OCI-LY1 (cell line): ENCODE results near the gene KIRREL3.

Experiments used
- H2AFZ ChIP-seq: fragments of 200-600 bp; sonication (generic), shearing (Covaris generic); 2 replicates; pipeline ENCODE4 v1.6.0; 2014; ENCODE audit warnings: antibody characterized with exemption, mild to moderate bottlenecking, low read length
- H3F3A ChIP-seq: fragments of 200-600 bp; sonication (generic), shearing (Covaris generic); 2 replicates; pipeline ENCODE4 v1.6.0; 2014; ENCODE audit warnings: mild to moderate bottlenecking, antibody characterized with exemption, low read length, moderate library complexity; ENCODE audit not compliant: insufficient read depth
- H3K27ac ChIP-seq: fragments of 200-600 bp; sonication (generic); 2 replicates; pipeline ENCODE4 v1.5.1; 2014; ENCODE audit warnings: low read length, mixed run types, mild to moderate bottlenecking, low read depth; ENCODE audit not compliant: poor library complexity, severe bottlenecking
- H3K27me3 ChIP-seq: fragments of 200-600 bp; sonication (generic); 2 replicates; pipeline ENCODE4 v1.6.0; 2014; ENCODE audit warnings: antibody characterized with exemption, mild to moderate bottlenecking, low read length, moderate library complexity; ENCODE audit not compliant: insufficient read depth
- H3K36me3 ChIP-seq: fragments of 200-600 bp; sonication (generic); 2 replicates; pipeline ENCODE4 v1.6.1; 2014; ENCODE audit warnings: mild to moderate bottlenecking, antibody characterized with exemption, low read length, moderate library complexity, mixed read lengths; ENCODE audit not compliant: insufficient read depth
- H3K4me1 ChIP-seq: fragments of 200-600 bp; sonication (generic); 2 replicates; pipeline ENCODE4 v1.5.1; 2014; ENCODE audit warnings: mild to moderate bottlenecking, low read length, moderate library complexity; ENCODE audit not compliant: insufficient read depth, severe bottlenecking
- H3K4me2 ChIP-seq: fragments of 200-600 bp; sonication (generic), shearing (Covaris generic); 2 replicates; pipeline ENCODE4 v1.6.1; 2014; ENCODE audit warnings: low read length
- H3K4me3 ChIP-seq: fragments of 200-600 bp; sonication (generic); 2 replicates; pipeline ENCODE4 v1.5.1; 2014; ENCODE audit warnings: low read length, low read depth, mild to moderate bottlenecking, mixed read lengths; ENCODE audit not compliant: poor library complexity, severe bottlenecking
- H3K79me2 ChIP-seq: fragments of 200-600 bp; shearing (Covaris generic); 2 replicates; pipeline ENCODE4 v1.6.1; 2016; ENCODE audit warnings: mixed run types, low read length, mixed read lengths; ENCODE audit not compliant: insufficient read depth
- H3K9ac ChIP-seq: fragments of 200-600 bp; sonication (generic), shearing (Covaris generic); 2 replicates; pipeline ENCODE4 v1.6.1; 2014; ENCODE audit warnings: mild to moderate bottlenecking, low read length, mixed read lengths
- H3K9me2 ChIP-seq: fragments of 200-600 bp; sonication (generic), shearing (Covaris generic); 2 replicates; pipeline ENCODE4 v1.6.1; 2014; ENCODE audit warnings: low read depth, mild to moderate bottlenecking, low read length, mixed read lengths
- H3K9me3 ChIP-seq: fragments of 200-600 bp; shearing (Covaris generic); 2 replicates; pipeline ENCODE4 v1.6.1; 2014; ENCODE audit warnings: low read length, mixed read lengths
- H4K20me1 ChIP-seq: fragments of 200-600 bp; sonication (generic), shearing (Covaris generic); 2 replicates; pipeline ENCODE4 v1.6.0; 2016; ENCODE audit warnings: mild to moderate bottlenecking, low read length; ENCODE audit not compliant: insufficient read depth
- EZH2 ChIP-seq: fragments of 200-600 bp; sonication (generic), shearing (Covaris generic); IDR thresholded peaks from 2 replicates; pipeline ENCODE4 v1.8.0; 2017; ENCODE audit warnings: borderline replicate concordance, mixed run types, mild to moderate bottlenecking, antibody characterized with exemption, low read length, moderate library complexity, mixed read lengths
- TF ChIP-seq, protein P1 (sequence below): fragments of 200-600 bp; sonication (generic), shearing (Covaris generic); IDR thresholded peaks from 2 replicates; pipeline ENCODE4 v1.5.1; 2017; ENCODE audit warnings: mild to moderate bottlenecking, antibody characterized with exemption, low read length, moderate library complexity, mixed read lengths

The KIRREL3 gene

DNA sequence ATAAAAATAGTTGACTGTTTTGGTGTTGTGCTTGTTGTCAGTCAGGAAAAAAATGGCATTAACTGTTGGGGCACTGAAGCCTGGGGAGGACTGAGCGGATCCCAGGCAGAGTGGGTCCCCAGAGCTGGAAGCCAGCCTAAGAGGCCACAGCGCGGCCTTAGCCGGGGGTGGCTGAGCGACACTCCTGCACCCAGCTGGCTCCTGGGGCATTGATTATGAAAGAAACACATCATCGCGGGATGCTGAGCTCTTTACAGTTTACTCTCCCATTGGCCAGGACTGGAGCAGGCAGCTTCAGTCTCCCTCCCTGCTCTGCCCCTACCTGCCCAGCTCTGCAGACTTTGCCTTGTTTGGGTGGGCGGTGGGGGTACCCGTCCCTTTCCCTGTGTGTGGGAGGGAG lies 523.6 kb downstream of the KIRREL3 start:
- Histone ChIP-seq H2AFZ (no peak overlapping the region), H4K20me1 (no peaks in the 10 kb centered on the region), H3K79me2 (no peaks in the 10 kb centered on the region), H3K9ac (no peak overlapping the region), H3K9me3 (no peaks in the 10 kb centered on the region), H3K4me2 (no peak overlapping the region), H3K27me3 (no peaks in the 10 kb centered on the region), H3F3A (no peaks in the 10 kb centered on the region), H3K4me1 (peaks cover 6% of the 10 kb centered on the region), H3K9me2 (no peaks in the 10 kb centered on the region), H3K36me3 (no peaks in the 10 kb centered on the region), H3K4me3 (no peak overlapping the region), H3K27ac (no peak overlapping the region)
- no peak for TF ChIP-seq EZH2
- TF ChIP-seq, protein P1, sequence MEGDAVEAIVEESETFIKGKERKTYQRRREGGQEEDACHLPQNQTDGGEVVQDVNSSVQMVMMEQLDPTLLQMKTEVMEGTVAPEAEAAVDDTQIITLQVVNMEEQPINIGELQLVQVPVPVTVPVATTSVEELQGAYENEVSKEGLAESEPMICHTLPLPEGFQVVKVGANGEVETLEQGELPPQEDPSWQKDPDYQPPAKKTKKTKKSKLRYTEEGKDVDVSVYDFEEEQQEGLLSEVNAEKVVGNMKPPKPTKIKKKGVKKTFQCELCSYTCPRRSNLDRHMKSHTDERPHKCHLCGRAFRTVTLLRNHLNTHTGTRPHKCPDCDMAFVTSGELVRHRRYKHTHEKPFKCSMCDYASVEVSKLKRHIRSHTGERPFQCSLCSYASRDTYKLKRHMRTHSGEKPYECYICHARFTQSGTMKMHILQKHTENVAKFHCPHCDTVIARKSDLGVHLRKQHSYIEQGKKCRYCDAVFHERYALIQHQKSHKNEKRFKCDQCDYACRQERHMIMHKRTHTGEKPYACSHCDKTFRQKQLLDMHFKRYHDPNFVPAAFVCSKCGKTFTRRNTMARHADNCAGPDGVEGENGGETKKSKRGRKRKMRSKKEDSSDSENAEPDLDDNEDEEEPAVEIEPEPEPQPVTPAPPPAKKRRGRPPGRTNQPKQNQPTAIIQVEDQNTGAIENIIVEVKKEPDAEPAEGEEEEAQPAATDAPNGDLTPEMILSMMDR = no peak

DNA sequence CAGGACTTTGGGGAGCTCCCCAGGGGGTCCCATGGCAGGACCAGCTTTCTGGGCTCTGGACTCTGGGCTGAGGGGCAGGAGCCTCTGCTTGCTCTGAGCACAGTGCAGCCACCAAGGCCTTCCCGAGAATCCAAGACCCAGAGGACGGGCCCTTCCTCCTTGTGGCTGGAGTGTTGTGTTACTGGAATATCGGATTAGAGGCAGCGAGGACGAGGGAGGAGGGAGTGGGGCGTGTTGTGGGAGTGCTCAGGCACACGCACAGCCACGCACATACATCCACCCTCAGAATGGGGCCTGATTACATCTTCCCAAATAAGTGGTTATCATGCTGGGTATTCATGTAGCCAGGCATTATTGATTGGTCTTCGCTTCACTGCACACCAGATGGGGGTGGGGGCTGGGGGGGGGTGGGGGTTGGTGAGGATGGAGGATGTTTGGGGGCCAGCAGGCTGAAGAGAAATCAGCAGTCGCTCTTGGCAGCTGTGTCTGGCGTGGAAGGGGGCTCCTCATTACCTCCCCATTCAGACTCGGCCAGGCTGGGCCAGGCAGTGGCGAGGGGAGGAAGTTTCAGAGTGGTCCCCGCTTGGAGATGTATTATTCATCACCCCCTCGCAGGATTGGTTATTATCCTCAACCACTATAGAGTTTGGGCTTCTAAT lies 524.2 kb downstream of the KIRREL3 start:
- Histone ChIP-seq H3K9me3 (no peaks in the 10 kb centered on the region), H4K20me1 (no peaks in the 10 kb centered on the region), H2AFZ (no peak overlapping the region), H3K9ac (no peak overlapping the region), H3K79me2 (no peaks in the 10 kb centered on the region), H3K4me3 (no peak overlapping the region), H3K27ac (no peak overlapping the region), H3K27me3 (no peaks in the 10 kb centered on the region), H3K4me1 (peaks cover 6% of the 10 kb centered on the region), H3K9me2 (no peaks in the 10 kb centered on the region), H3K36me3 (no peaks in the 10 kb centered on the region), H3K4me2 (no peak overlapping the region), H3F3A (no peaks in the 10 kb centered on the region)
- no peak for TF ChIP-seq EZH2
- TF ChIP-seq, protein P1 = no peak

DNA sequence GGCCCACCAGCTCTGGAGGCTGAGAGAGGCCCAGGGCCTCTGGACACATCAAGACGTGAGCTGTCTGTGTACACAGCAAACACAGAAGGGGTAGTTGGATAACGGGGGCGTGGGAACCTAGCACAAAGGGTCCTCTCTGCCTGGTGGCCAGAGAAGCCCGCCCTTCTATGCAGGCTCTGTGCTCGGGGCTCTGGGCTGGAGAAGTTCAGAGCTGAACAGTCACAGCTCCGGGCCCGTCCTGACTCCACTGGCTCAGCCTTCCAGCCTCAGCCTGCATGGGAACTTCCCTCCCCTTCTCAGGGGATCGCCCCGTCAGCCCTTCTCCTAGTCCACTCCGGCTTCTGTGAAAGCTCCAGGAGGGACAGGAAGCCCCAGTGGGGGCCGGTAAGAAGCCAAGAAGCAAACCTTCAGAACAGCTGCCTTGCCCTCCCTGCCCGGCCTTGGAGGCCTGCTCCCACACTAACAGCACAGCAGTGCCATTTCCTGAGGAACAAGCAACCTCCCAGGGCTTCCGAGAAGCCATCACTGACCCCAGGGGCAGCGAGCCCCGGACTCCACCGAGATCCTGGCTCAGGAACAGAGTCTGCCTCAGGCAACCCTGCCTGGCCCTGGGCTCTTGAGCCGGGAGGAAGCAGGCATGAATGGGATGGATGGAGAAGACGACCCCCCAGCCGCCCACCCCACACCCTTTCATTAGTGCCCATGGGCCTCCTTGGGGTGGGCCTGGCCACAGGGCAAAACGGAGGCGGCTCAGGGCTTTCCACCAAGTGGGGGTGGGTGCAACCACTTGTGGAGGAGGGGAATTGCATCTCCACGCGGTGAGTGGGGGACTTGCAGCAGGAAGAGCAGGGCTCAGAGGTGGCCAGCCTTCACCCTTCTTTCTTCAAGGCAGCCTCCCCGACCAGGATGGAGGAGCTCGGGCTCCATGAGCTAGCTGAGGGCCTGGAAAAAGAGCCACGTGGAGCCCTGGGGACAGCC lies 525.3 kb downstream of the KIRREL3 start:
- Histone ChIP-seq H3K9me3 (no peaks in the 10 kb centered on the region), H3K9ac (no peak overlapping the region), H3K4me2 (no peak overlapping the region), H3K4me1 (peaks cover 1% of the 10 kb centered on the region), H4K20me1 (no peaks in the 10 kb centered on the region), H3F3A (no peaks in the 10 kb centered on the region), H3K27me3 (no peaks in the 10 kb centered on the region), H3K36me3 (no peaks in the 10 kb centered on the region), H3K4me3 (no peak overlapping the region), H3K9me2 (no peaks in the 10 kb centered on the region), H3K79me2 (no peaks in the 10 kb centered on the region), H2AFZ (no peak overlapping the region), H3K27ac (no peak overlapping the region)
- TF ChIP-seq EZH2 = no peak
- TF ChIP-seq, protein P1 = no peak
